NCI-H82 treated with DMSO at 0.1 percent for 48 hours (cell line): ENCODE data around the gene TGFBR2.

ENCODE experiments used
- DNase-seq: peaks from one replicate; lab custom pipeline; 2025; ENCODE audit not compliant: unreplicated experiment; lab: John Stamatoyannopoulos, UW

The TGFBR2 gene

GRCh38 chr3:30606301-30607031 is at the start of gene TGFBR2:
TGFBR2 (plus strand) TSS chr3:30606601; CDS start chr3:30606884, 283 bp downstream.
- DNase-seq, result no peak

GRCh38 chr3:30557746-30558303 is 48.6 kb upstream of the TGFBR2 start:
- no peak for DNase-seq

- DNase-seq, result no peak
These were observed 42.4 kb upstream of the TGFBR2 start for GRCh38 chr3:30563956-30564355.

DNA sequence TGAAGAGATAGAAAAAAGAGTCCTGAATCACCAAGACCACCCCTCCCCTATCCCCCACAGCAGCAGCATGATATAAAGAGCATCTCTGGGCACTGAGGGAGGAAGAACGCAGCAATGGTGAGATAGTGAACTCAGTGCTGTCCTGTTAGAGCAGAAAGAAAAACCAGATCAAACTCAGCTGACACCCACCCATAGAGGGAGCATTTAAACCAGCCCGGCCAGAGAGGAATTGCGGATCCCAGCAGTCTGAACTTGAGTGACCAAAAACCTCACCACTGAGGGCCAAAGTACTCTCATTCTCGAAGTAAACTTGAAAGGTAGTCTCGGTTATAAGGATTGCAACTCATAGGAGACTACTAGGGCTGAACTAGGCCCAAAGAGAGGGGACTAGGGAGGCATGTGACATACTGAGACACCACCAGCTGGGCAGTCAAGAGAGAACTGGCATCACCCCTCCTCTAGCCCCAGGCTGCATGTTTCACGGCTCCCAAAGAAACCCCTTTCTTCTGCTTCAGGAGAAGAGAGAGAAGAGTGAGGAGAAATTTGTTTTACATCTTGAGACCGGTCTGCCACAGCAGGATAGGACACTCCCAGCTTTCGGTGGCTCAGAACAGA is 39.2 kb upstream of the TGFBR2 start:
- DNase-seq, result no peak

GRCh38 chr3:30576946-30577345 is 29.5 kb upstream of the TGFBR2 start:
- no peak for DNase-seq

GRCh38 chr3:30577788-30578187 is 28.6 kb upstream of the TGFBR2 start:
- DNase-seq, result no peak

GRCh38 chr3:30578479-30578878 is 27.9 kb upstream of the TGFBR2 start:
- no peak for DNase-seq

GRCh38 chr3:30578986-30579579 is 27.3 kb upstream of the TGFBR2 start:
- DNase-seq, result no peak

- DNase-seq, result no peak
These were observed 25.3 kb upstream of the TGFBR2 start for GRCh38 chr3:30581067-30581585.

DNA sequence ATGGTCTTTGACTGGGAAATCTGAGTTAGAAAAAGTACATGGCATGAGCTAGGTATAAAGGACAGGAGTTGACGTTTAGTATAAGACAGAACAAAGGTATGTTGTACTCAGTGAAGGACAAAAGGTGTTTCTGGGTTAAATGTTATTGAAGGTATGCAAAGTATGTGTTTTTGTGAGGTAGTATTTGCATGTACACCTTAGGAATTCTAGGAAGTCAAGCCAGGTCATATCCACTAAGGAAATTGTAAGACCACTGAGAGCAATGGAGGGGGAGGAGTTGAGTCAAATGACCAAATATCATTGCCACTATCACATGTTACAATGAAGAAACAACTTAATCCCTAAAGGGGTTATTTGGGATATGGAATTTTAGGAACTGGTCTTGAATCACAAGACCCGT is 24.4 kb upstream of the TGFBR2 start:
- DNase-seq, result no peak

DNA sequence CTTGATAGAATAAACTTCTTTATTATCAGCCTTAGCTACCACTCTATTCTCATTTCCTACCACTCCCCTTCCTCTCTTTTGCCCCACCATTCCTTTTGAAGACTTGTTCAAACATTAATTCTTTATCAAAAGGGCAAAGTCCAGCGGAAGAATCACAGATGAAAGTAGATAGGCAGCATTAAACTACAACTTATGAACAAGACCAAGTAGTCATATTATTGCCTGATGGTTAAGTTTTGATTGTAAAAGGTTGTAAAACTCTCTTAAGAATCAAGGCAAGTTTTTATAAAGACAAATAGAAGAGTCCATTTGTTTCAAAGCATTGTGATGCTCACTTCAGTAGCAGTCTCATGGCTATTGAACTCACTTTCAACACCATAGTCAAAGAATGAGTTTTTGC is 22.4 kb upstream of the TGFBR2 start:
- DNase-seq, result no peak

GRCh38 chr3:30585654-30586053 is 20.7 kb upstream of the TGFBR2 start:
- DNase-seq, result no peak

- DNase-seq, result no peak
These were observed 20.1 kb upstream of the TGFBR2 start for GRCh38 chr3:30586096-30586805.

- DNase-seq, result no peak
These were observed 19.5 kb upstream of the TGFBR2 start for GRCh38 chr3:30586806-30587486.

DNA sequence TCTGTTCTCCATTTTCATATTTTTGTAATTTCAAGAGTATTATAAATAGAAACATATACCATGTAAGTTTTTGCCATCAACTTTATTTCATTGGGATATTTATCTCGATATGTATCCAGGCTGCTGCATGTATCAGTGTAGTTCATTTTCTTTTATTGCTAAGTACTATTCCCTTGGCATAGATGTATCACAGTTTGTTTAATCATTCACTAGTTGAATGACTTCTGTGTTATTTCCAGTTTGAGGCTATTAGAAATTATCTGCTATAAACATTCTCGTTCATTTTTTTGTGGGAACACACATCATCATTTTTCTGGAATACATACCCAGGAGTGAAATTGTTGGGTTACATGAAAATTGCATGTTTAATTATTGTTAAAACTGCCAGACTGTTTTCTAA is 18.5 kb upstream of the TGFBR2 start:
- no peak for DNase-seq

DNA sequence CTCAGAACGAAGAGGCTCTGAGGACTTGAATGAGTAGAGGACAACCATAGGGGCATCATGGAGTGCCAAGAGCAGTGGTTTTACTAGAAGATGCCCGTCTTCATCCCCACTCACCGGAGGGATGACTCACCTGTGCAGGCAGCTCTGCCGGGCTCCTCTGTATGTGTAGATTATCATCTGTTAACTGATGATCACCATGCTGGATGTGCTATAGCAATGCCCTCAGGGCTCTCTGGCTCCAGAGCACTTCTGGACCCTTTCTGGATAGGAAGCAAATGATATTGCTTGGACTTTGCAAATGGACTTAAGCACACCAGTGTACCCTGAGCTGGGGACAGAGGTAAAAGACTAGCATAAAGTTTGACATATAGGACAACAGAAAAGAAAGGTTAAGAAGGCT is 10.2 kb upstream of the TGFBR2 start:
- no peak for DNase-seq

GRCh38 chr3:30597131-30597768 is 9.2 kb upstream of the TGFBR2 start:
- DNase-seq, result no peak

DNA sequence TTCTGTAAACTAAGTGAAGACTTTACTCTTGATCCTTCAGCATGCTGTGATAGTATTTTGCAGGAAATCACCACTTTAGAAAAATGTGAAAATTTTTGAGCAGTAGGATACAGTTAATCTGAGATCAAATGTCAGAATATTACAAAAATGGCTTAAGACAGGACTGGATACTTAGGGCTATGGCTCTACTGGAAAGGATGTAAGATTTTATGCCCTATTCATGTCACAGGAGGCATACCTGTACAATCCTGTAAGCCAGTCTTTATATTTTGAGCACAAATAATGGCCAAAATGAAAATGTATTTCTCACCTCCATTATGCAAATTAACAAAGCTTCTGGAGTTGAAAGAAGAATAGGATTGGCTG is 8.6 kb upstream of the TGFBR2 start:
- no peak for DNase-seq

DNA sequence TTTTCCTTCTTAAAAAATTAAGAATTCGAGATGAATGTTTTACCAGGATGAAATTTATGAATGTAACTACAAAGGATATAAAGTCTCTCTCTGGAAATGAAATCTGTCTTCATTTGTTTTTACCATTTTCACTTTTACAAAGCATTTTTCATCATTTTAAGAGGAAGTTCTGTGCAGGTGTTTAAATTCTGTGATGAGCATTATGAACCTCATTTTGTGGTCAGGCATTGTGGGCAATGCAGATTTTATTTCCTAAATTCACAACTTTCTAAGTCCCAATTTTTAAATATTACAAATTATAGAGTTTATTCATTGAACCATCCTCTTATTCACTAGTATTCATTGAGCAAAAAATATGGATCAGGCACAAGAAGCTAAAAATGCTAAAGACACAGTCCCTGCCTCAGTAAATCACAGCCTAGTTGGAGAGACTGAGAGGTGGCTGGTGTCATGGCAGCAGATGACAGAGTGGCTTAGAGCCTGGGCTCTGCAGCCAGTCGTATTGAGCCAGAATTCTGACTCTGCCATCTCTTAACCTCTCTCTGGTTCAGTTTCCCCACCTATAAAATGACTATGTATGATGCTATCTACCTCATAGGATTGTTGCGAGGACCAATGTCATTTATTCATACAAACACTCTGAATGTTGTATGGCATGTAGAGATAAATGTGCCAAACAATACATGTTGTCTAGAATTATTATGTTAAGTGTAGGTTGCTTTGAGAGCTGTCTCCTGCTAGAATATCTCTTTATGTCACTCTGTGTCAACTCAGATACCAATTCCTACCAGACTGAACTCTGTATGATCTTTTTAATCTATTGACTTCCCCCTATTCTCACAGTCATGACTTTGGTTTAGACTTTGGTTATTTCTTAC is 7.5 kb upstream of the TGFBR2 start:
- no peak for DNase-seq
